ENCODE results near the gene ARHGAP20. TPM values are rescaled to one million over a fixed set of nuclear protein-coding genes. Genes with fewer than 3 reads are reported as not detected.
"Not testable (repeated sequence)": the region's sequence is repeated elsewhere in the genome, so short reads cannot be mapped to it uniquely, and the experiment has no call there.

The ARHGAP20 gene
- total and polyA plus RNA-seq, 2 of the 8 experiments (the other 6 are each of a cell fraction or from before 2014, with no cell fraction given): 0.05 to 0.28 TPM

DNA sequence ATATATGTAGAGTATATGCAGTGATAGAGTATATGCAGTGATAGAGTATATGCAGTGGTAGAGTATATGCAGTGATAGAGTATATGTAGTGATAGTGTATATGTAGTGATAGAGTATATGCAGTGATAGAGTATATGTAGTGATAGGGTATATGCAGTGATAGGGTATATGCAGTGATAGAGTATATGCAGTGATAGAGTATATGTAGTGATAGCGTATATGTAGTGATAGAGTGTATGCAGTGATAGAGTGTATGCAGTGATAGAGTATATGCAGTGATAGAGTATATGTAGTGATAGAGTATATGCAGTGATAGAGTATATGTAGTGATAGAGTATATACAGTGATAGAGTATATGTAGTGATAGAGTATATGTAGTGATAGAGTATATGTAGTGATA, 92.9 kb downstream of the ARHGAP20 start:
- H4K20me1 ChIP-seq (replicated peaks in 1 of 2; ENCODE audit: control insufficient read depth in 1 of 2, insufficient read depth in 2 of 2, low read length in 2 of 2); CTCF ChIA-PET (ENCODE audit: partially characterized antibody); H3K4me2 ChIP-seq (ENCODE audit: insufficient read depth in 1 of 2, low read depth in 2 of 2, low read length in 2 of 2); H2BK5ac ChIP-seq (ENCODE audit: low read depth, low read length); H2BK15ac ChIP-seq (ENCODE audit: low read length); H3K23me2 ChIP-seq (ENCODE audit: low read depth, low read length); POLR2A ChIA-PET (ENCODE audit: partially characterized antibody); H3K23ac ChIP-seq (ENCODE audit: insufficient read length); DNase-seq (ENCODE audit: low read depth in 1 of 2, low spot score in 2 of 2); H3K36me3 ChIP-seq (ENCODE audit: control insufficient read depth in 2 of 4, insufficient read depth in 4 of 4, low read length in 3 of 4); H3K9ac ChIP-seq (replicated peaks in 1 of 4; ENCODE audit: extremely low read depth in 1 of 4, low read depth in 3 of 4, low read length in 3 of 4); H2BK12ac ChIP-seq (ENCODE audit: low read depth, low read length); H3K4me1 ChIP-seq (replicated peaks in 1 of 4; ENCODE audit: control insufficient read depth in 3 of 4, insufficient read depth in 4 of 4, low read length in 3 of 4); H3K79me1 ChIP-seq (ENCODE audit: low read depth, low read length); H2AK5ac ChIP-seq (ENCODE audit: low read depth, low read length); H3K56ac ChIP-seq (replicated peaks; ENCODE audit: insufficient read length, low read depth, low read length); H3K9me3 ChIP-seq (ENCODE audit: insufficient read depth in 2 of 2, low read depth in 1 of 2, low read length in 1 of 2); H3K4me3 ChIP-seq (ENCODE audit: extremely low read depth in 1 of 4, insufficient read depth in 2 of 4, low read depth in 3 of 4, low read length in 4 of 4); H3K27ac ChIP-seq (ENCODE audit: low read depth, low read length); H2AFZ ChIP-seq (ENCODE audit: low read length); H3K79me2 ChIP-seq (ENCODE audit: control insufficient read depth in 1 of 2, insufficient read depth in 2 of 2, low read length in 2 of 2); H3K18ac ChIP-seq (ENCODE audit: extremely low read depth, low read length); H2BK120ac ChIP-seq (replicated peaks; ENCODE audit: low read depth, low read length); H2BK20ac ChIP-seq (ENCODE audit: low read length); H4K8ac ChIP-seq (ENCODE audit: extremely low read depth, insufficient read depth, low read length); H3K14ac ChIP-seq (ENCODE audit: insufficient read length); H3K27me3 ChIP-seq (replicated peaks in 1 of 4; ENCODE audit: control insufficient read depth in 3 of 4, extremely low read depth in 1 of 4, insufficient read depth in 3 of 4, low read length in 3 of 4); H3K4ac ChIP-seq (replicated peaks; ENCODE audit: insufficient read length, low read depth, low read length); H4K5ac ChIP-seq (ENCODE audit: insufficient read length, low read depth, low read length); FAIRE-seq; H4K91ac ChIP-seq (replicated peaks; ENCODE audit: insufficient read length, low read length): not testable (repeated sequence)
- 95% methylated on average over 1 of the region's 1 CpG; no CpG with 5 or more reads in 1 of the 2 experiments for WGBS, 2 experiments (ENCODE audit: extremely low coverage in 1 of 2, insufficient coverage in 1 of 2, insufficient read length in 1 of 2, insufficient replicate concordance in 2 of 2, low coverage in 1 of 2, low lambda C conversion rate in 2 of 2, missing lambda C conversion rate in 1 of 2)

Data from H1 (cell line).